HAP-1 (cell line): Measurements from ENCODE around the gene GBGT1.

Experiments
- DNase-seq, 2 experiments: peaks; one replicate each; pipeline ENCODE4 v3.0.0-alpha.2; 2016 to 2020; ENCODE audit warnings: low spot score in 2 of 2
- H3K27me3 ChIP-seq: fragments of 250-450 bp; sonication (Bioruptor Pico); 2 replicates; pipeline ENCODE4 v1.5.1; 2020; ENCODE audit warnings: low read depth, mild to moderate bottlenecking, moderate library complexity
- H3K36me3 ChIP-seq: fragments of 250-450 bp; sonication (Bioruptor Pico); replicated peaks from 2 replicates; pipeline ENCODE4 v1.5.1; 2020; ENCODE audit warnings: mild to moderate bottlenecking
- H3K4me1 ChIP-seq: fragments of 250-450 bp; sonication (Bioruptor Pico); 2 replicates; pipeline ENCODE4 v1.5.1; 2020; ENCODE audit warnings: mild to moderate bottlenecking
- H3K4me3 ChIP-seq: fragments of 250-450 bp; sonication (Bioruptor Pico); 2 replicates; pipeline ENCODE4 v1.5.1; 2020; ENCODE audit warnings: mild to moderate bottlenecking, moderate library complexity
- H3K9me3 ChIP-seq: fragments of 250-450 bp; sonication (Bioruptor Pico); 2 replicates; pipeline ENCODE4 v1.5.1; 2020; ENCODE audit warnings: mild to moderate bottlenecking, moderate library complexity
- in situ Hi-C: fragments of 300-500 bp; cut with MboI; formaldehyde crosslinking; loops from 3 replicates; pipeline ENCODE4 v1.14.3; 2020; ENCODE audit warnings: low sequenced_read_pairs, inconsistent platforms, mixed read lengths

Gene GBGT1

DNA sequence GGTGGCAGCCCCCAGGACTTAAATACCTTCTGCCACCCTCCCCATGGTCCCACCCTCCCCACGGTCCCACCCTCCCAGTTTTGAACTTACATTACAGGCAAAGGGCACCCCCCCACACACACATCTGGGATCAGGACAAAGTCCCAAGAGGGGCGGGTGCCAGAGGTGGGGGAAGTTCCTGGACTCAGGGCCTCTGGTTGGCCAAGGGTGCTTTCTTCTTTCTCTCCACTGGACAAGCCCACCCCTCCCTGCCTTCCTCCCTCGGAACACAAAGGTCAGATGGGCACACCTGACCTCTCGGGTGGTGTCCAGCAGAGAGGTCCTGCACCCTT, 23.6 kb downstream of the GBGT1 start:
- Histone ChIP-seq H3K36me3 (no peaks in the 10 kb centered on the region), H3K27me3 (no peaks in the 10 kb centered on the region), H3K4me1 (peaks cover 7% of the 10 kb centered on the region), H3K4me3 (no peak overlapping the region), H3K9me3 (no peaks in the 10 kb centered on the region)
- DNase-seq = no peak
- in situ Hi-C loops = no loop called here

GRCh38 chr9:133139246-133140173, 24.2 kb downstream of the GBGT1 start:
- Histone ChIP-seq H3K27me3 (no peaks in the 10 kb centered on the region), H3K36me3 (no peaks in the 10 kb centered on the region), H3K9me3 (no peaks in the 10 kb centered on the region)

DNA sequence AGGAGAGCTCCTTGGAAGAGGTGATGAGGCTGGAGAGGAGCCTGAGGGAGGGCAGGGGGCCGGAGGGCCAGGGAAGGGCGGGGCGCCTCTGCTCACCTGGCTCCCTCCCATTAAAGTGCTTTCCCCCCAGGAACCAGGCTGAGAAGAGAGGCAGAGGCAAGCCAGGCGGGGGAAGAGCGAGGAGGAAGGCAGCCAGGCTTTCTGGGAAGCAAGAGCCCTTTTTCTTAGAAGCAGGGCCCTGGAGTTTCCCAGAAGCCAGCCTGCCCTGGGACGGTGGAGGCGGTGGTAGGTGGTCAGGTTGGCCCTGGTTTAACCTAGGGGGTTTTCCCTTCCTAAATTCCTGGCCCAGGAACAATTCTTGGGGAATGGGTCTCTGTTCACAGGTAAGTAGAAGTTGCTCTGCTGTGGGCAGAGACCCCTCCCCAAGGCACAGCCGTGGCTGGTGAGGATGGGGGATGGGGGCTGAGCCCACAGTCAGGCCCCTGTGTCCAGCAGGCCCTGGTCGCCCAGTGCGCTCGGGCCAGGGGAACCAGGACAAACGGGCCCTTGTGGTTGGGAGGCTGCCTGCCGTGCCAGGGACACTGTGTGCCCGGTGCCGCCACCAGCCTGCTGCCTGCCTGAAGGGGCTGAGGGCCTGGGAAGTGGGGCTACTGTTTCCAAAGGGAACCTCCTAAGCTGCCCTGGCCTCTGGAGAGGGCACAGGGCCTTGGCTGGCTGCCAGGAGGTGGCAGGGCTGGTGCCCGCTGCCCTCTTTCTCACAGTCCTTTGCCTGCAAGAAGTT, 26.1 kb downstream of the GBGT1 start:
- in situ Hi-C loops = no loop called here
- no peaks in the 10 kb centered on the region for H3K9me3 ChIP-seq
- no peaks in the 10 kb centered on the region for H3K27me3 ChIP-seq
- DNase-seq = no peak
- no peak overlapping the region for H3K4me3 ChIP-seq
- H3K36me3 ChIP-seq = no peaks in the 10 kb centered on the region
- no peaks in the 10 kb centered on the region for H3K4me1 ChIP-seq

More at GRCh38 chr9:133139246-133140173, 24.2 kb downstream of the GBGT1 start:
- Histone ChIP-seq H3K4me3 (no peak overlapping the region), H3K4me1 (peaks cover 4% of the 10 kb centered on the region)
- in situ Hi-C loops = no loop called here
- no peak for DNase-seq

GRCh38 chr9:133135146-133135745, 28.5 kb downstream of the GBGT1 start:
- no peak overlapping the region for H3K4me3 ChIP-seq
- H3K36me3 ChIP-seq = no peaks in the 10 kb centered on the region
- H3K4me1 ChIP-seq = no peaks in the 10 kb centered on the region
- no peaks in the 10 kb centered on the region for H3K9me3 ChIP-seq
- DNase-seq = no peak
- in situ Hi-C loops = no loop called here
- no peaks in the 10 kb centered on the region for H3K27me3 ChIP-seq

DNA sequence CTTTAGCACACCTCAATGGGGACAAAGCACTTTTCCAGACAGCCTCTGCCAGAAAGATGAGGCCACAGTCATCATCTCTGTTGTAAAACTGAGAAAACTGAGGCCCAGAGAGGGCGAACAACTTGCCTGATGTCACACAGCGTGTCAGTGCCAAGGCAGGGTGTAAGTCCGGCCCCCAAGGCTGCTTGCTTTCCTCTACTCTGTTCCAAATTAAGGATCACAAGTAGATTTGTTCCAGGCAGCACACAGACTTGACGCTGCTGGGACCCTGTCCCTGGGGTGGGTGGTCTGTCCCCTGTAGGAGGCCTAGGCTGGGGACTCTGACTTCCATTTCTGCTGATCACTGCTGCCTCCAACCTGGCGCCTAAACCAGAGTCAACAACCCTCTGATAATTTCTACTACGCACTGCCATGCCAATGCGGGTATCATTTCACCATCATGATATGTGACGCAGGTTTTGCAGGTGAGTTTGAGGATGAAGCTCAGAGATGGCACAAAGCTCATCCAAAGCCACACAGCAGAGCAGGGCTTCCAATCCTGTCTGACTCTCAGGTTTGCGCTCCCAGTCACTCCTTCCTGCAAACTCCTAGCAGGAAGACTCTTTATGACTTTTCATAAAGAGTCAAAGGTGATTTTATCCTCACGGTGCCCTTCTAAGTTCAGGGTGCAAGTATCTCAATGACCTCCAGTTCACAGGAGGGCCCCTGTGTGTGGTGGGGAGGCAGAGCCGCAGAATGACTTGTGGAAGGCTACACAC, 29.1 kb downstream of the GBGT1 start:
- Histone ChIP-seq H3K36me3 (no peaks in the 10 kb centered on the region), H3K4me1 (no peaks in the 10 kb centered on the region), H3K27me3 (no peaks in the 10 kb centered on the region), H3K4me3 (no peak overlapping the region), H3K9me3 (no peaks in the 10 kb centered on the region)
- in situ Hi-C loops = no loop called here
- DNase-seq = no peak

GRCh38 chr9:133133681-133134387, 29.9 kb downstream of the GBGT1 start:
- no peak for DNase-seq
- H3K4me3 ChIP-seq = no peak overlapping the region
- in situ Hi-C loops = no loop called here
- H3K4me1 ChIP-seq = no peaks in the 10 kb centered on the region
- H3K9me3 ChIP-seq = no peaks in the 10 kb centered on the region
- no peaks in the 10 kb centered on the region for H3K27me3 ChIP-seq
- no peaks in the 10 kb centered on the region for H3K36me3 ChIP-seq

DNA sequence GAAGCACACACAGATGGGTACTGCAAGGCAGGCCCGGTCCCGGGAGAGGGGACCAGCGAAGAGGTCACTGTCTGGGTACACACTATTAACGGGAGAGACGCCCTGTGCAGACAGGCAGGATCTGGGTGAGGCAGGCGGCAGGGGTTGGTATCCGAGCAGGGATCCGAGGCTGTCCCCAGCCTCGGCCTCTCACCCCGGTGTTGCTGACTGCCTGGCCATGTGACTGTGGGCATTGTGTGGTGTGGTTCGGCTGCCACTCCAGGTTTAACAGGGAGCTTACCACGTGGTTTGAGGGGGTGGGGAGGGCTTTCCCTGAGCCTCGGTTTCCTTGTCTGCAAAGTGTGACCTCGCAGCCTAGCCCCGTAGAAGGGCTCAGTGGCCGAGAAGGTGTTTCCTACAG, 31.5 kb downstream of the GBGT1 start:
- no peaks in the 10 kb centered on the region for H3K27me3 ChIP-seq
- no peak for DNase-seq
- H3K36me3 ChIP-seq = no peaks in the 10 kb centered on the region
- H3K9me3 ChIP-seq = no peaks in the 10 kb centered on the region
- H3K4me1 ChIP-seq = no peaks in the 10 kb centered on the region
- in situ Hi-C loops = no loop called here
- no peak overlapping the region for H3K4me3 ChIP-seq

- Histone ChIP-seq H3K36me3 (no peaks in the 10 kb centered on the region), H3K4me3 (no peak overlapping the region), H3K27me3 (no peaks in the 10 kb centered on the region), H3K4me1 (no peaks in the 10 kb centered on the region), H3K9me3 (no peaks in the 10 kb centered on the region)
- in situ Hi-C loops = no loop called here
- no peak for DNase-seq
Observed at GRCh38 chr9:133131506-133131905, 32.2 kb downstream of the GBGT1 start.

GRCh38 chr9:133130685-133131244, 32.9 kb downstream of the GBGT1 start:
- H3K27me3 ChIP-seq = no peaks in the 10 kb centered on the region
- H3K4me1 ChIP-seq = no peaks in the 10 kb centered on the region
- in situ Hi-C loops = no loop called here
- DNase-seq = no peak
- H3K9me3 ChIP-seq = no peaks in the 10 kb centered on the region
- H3K36me3 ChIP-seq = no peaks in the 10 kb centered on the region
- H3K4me3 ChIP-seq = no peak overlapping the region

- Histone ChIP-seq H3K4me1 (no peaks in the 10 kb centered on the region), H3K9me3 (no peaks in the 10 kb centered on the region), H3K36me3 (no peaks in the 10 kb centered on the region; the same call in 1 of the 2 replicates), H3K4me3 (no peak overlapping the region), H3K27me3 (no peaks in the 10 kb centered on the region)
- no peak for DNase-seq
- in situ Hi-C loops = no loop called here
Observed at GRCh38 chr9:133129001-133129795, 34.5 kb downstream of the GBGT1 start.

DNA sequence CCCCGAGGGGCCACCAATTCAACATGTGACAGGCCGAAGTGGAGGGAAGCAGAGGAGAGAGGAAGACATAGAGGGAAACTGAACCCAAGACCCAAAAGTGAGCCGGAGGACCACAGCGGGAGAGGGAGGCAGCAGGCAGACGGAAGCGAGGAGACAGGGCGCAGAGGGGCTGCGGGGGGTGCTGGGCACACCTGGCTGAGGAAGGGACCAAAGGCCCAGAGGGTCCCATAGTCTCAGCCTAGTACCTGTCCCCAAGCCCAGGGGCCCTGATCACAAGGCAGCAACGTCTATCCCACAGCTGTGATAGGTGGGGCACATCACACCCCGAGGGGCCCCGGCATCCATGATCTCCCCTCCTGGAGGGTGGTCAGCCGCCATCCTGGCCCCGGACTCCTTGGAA, 35.6 kb downstream of the GBGT1 start:
- in situ Hi-C loops = no loop called here
- no peaks in the 10 kb centered on the region for H3K9me3 ChIP-seq
- no peaks in the 10 kb centered on the region; the same call in 1 of the 2 replicates for H3K36me3 ChIP-seq
- no peak for DNase-seq
- no peaks in the 10 kb centered on the region for H3K4me1 ChIP-seq
- H3K4me3 ChIP-seq = no peak overlapping the region
- H3K27me3 ChIP-seq = no peaks in the 10 kb centered on the region

- no peak for DNase-seq
- no peaks in the 10 kb centered on the region for H3K4me1 ChIP-seq
- H3K9me3 ChIP-seq = no peaks in the 10 kb centered on the region
- H3K36me3 ChIP-seq = no peaks in the 10 kb centered on the region; the same call in 1 of the 2 replicates
- in situ Hi-C loops = no loop called here
- H3K4me3 ChIP-seq = no peak overlapping the region
- no peaks in the 10 kb centered on the region for H3K27me3 ChIP-seq
Observed at GRCh38 chr9:133127340-133127981, 36.3 kb downstream of the GBGT1 start.
